Esophagus squamous epithelium (tissue), 5 donors: Measurements from ENCODE around the gene ATP5F1D. TPM values are rescaled to one million over a fixed set of nuclear protein-coding genes. Genes with fewer than 3 reads are reported as not detected.

Experiments
- DNase-seq: peaks from one replicate; lab custom pipeline; 2025; lab: John Stamatoyannopoulos, UW
- H3K27ac ChIP-seq, 4 donors: fragments of 200-600 bp; sonication (generic); one replicate each; pipeline ENCODE4 v1.5.1; 2016 to 2019; ENCODE audit warnings: mild to moderate bottlenecking in 1 of 4
- H3K27me3 ChIP-seq, 4 donors: fragments of 200-600 bp; sonication (generic); 1 replicate in 3 of 4; 2 replicates in 1 of 4; pipeline versions ENCODE4 v1.5.1 to v1.6.0; 2017 to 2021; ENCODE audit warnings: antibody characterized with exemption in 1 of 4
- H3K36me3 ChIP-seq, 3 donors: fragments of 200-600 bp; sonication (generic); one replicate each; pipeline ENCODE4 v1.5.1; 2016 to 2019
- H3K4me1 ChIP-seq, 3 donors: fragments of 200-600 bp; sonication (generic); one replicate each; pipeline ENCODE4 v1.5.1; 2017 to 2019
- H3K4me3 ChIP-seq, 4 donors: fragments of 200-600 bp; sonication (generic); 1 replicate in 3 of 4; 2 replicates in 1 of 4; pipeline ENCODE4 v1.5.1; 2016 to 2019; ENCODE audit warnings: mild to moderate bottlenecking in 2 of 4, moderate library complexity in 1 of 4
- H3K9me3 ChIP-seq, 3 donors: fragments of 200-600 bp; sonication (generic); one replicate each; pipeline ENCODE4 v1.5.1; 2016 to 2019
- POLR2A ChIP-seq, 4 donors: fragments of 450-650 bp; IDR thresholded peaks; one replicate each; pipeline ENCODE4 v1.6.1; 2017; ENCODE audit warnings: antibody characterized with exemption in 4 of 4, mild to moderate bottlenecking in 4 of 4, moderate library complexity in 3 of 4
- WGBS, 2 donors: methylation state at CpG; one replicate each; pipeline ENCODE4 v1.1.5; 2018; 5-methylcytosine and 5-hydroxymethylcytosine counted together
- intact Hi-C: fragments of 100-400 bp; cut with DNase I; formaldehyde crosslinking; loops from one replicate; pipeline ENCODE4 v1.15.0; 2022
- total RNA-seq, 4 donors: library from RNA; depleted of rRNA; stranded (reverse); fragments of >200 nt; gene quantifications; one replicate each; pipeline ENCODE4 v1.1.0, GENCODE V29; 2016
- TF ChIP-seq, protein P1 (sequence below), 6 experiments: fragments of 450-650 bp in 4 of 6; fragments of 200-600 bp in 2 of 6; sonication (generic) in 2 of 6; IDR thresholded peaks; one replicate each; pipeline ENCODE4 v1.5.1; 2016 to 2019; ENCODE audit warnings: antibody characterized with exemption in 6 of 6, mild to moderate bottlenecking in 4 of 6, moderate library complexity in 4 of 6
- donor health status: DM: yes; HTN: yes; CAD: no.

The ATP5F1D gene
- total RNA-seq, 4 donors from 2014 or later = 83.4 to 171 (median 132) TPM

DNA sequence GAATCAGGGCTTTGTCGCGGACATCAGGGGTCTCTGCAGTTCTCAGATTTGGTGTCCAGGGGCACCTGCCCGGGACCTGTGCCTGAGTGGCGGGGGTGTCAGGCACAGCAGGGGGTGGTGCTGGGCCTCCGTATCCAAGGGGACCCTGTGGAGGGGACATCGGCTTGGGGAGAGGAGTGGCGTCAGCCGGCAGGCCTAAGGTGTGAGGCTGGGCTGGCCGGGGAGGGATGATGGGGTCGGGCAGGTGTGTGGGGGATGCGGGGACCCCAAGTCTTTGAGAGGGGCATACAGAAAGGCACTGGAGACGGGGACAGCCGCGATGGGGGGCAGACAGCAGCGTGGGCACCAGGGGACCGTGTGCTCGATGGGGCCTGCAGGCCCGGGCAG is 46.7 kb downstream of the ATP5F1D start:
- no peak for DNase-seq
- no peak overlapping the region for H3K27ac ChIP-seq

DNA sequence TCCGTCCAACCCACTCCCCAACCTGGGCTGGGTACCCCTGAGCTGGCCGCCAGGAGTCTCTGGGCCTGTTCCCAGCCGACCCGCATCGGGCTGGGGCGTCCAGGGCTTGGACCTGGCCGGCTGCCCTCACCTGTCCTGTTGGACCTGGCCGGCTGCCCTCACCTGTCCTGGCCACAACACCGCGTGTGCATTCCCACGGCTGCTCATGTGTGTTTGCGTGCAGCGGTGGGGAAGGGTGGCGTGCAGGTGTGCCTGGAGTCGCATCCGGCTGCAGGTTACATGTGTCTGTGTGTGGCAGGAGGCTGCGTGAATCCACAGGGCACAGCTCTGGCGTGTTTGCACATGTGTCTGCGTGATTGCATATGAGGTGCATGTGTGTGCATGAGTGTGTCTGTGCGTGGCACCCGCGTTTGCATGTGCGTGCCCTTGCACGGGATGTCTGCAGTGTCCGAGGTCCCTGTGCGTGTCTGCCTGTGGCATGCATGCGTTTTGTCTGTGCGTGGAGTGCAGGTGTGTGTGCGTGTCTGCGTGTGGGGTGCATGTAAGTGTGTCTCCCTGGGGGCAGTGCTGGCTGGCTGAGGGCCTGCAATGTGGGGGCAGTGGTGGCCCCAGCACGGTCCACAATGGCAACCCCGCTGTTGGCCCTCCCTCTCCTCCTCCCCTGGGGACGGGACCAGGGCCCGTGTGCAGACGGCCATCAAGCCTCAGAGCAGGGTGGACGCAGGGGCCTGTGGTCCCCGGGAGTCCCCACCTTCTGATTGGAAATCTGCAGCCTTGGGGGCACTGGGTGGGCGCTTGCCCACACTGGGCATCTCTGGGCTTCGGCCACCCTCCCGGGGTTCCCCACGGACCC is 47.5 kb downstream of the ATP5F1D start:
- WGBS, 2 donors = 59 to 60% methylated on average over 2 to 3 of the region's 41 CpGs
- Histone ChIP-seq H3K4me3 (no peak overlapping the region), H3K36me3 (no peaks in the 10 kb centered on the region), H3K9me3 (no peaks in the 10 kb centered on the region), H3K27me3 (peaks cover 15 to 98% (median 25%) of the 10 kb centered on the region in 4 donors), H3K27ac (no peak overlapping the region), H3K4me1 (peaks cover 0 to 43% (median 14%) of the 10 kb centered on the region in 3 donors)
- DNase-seq = no peak
- intact Hi-C loops = loop anchor here (10.0 kb wide), 1 partner anchor 166 kb away; the partner anchor contains the start of gene APC2
- no peak for TF ChIP-seq POLR2A (IDR thresholded peaks at IDR 0.05)
- TF ChIP-seq, protein P1, sequence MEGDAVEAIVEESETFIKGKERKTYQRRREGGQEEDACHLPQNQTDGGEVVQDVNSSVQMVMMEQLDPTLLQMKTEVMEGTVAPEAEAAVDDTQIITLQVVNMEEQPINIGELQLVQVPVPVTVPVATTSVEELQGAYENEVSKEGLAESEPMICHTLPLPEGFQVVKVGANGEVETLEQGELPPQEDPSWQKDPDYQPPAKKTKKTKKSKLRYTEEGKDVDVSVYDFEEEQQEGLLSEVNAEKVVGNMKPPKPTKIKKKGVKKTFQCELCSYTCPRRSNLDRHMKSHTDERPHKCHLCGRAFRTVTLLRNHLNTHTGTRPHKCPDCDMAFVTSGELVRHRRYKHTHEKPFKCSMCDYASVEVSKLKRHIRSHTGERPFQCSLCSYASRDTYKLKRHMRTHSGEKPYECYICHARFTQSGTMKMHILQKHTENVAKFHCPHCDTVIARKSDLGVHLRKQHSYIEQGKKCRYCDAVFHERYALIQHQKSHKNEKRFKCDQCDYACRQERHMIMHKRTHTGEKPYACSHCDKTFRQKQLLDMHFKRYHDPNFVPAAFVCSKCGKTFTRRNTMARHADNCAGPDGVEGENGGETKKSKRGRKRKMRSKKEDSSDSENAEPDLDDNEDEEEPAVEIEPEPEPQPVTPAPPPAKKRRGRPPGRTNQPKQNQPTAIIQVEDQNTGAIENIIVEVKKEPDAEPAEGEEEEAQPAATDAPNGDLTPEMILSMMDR (IDR thresholded peaks at IDR 0.05) = no peak

More for the DNA sequence above, 46.7 kb downstream of the ATP5F1D start:
- H3K4me1 ChIP-seq = peaks cover 7 to 51% (median 22%) of the 10 kb centered on the region in 3 donors
- H3K9me3 ChIP-seq = no peaks in the 10 kb centered on the region
- H3K4me3 ChIP-seq = no peak overlapping the region
- H3K27me3 ChIP-seq = peaks cover 15 to 98% (median 26%) of the 10 kb centered on the region in 4 donors
- 79 to 82% methylated on average over 3 to 11 of the region's 18 CpGs for WGBS, 2 donors
- no peak for TF ChIP-seq POLR2A (IDR thresholded peaks at IDR 0.05)
- TF ChIP-seq, protein P1 (IDR thresholded peaks at IDR 0.05) = no peak
- intact Hi-C loops = loop anchor here (10.0 kb wide), 1 partner anchor 167 kb away; the partner anchor contains the start of gene APC2
- H3K36me3 ChIP-seq = no peaks in the 10 kb centered on the region

DNA sequence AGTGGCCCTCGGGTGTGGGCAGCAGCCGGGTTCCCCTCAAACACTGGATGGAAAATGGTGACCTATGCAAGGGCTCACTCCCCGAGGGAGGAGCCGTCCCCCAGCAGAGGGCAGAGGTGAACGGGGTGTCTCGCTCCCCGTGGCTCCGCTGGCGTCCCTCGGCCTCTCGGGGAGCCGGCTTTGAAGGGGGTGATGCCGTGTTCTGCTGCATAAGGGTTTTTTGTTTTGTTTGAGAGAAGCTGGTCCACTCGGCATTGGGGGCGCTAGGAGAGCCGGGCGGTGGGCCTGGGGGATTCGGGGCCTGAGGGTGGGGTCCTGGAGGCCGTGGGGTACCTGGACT is 48.1 kb downstream of the ATP5F1D start:
- peaks cover 0 to 37% (median 12%) of the 10 kb centered on the region in 3 donors for H3K4me1 ChIP-seq
- peaks cover 15 to 98% (median 25%) of the 10 kb centered on the region in 4 donors for H3K27me3 ChIP-seq
- no peak for DNase-seq
- no peaks in the 10 kb centered on the region for H3K36me3 ChIP-seq
- WGBS, 2 donors = no CpG with 5 or more reads among the region's 19 CpGs
- TF ChIP-seq, protein P1 (IDR thresholded peaks at IDR 0.05) = no peak
- no peak for TF ChIP-seq POLR2A (IDR thresholded peaks at IDR 0.05)
- no peak overlapping the region for H3K27ac ChIP-seq
- H3K9me3 ChIP-seq = no peaks in the 10 kb centered on the region
- no peak overlapping the region for H3K4me3 ChIP-seq
- intact Hi-C loops = loop anchor here (10.0 kb wide), 1 partner anchor 165 kb away; the partner anchor contains the start of gene APC2

DNA sequence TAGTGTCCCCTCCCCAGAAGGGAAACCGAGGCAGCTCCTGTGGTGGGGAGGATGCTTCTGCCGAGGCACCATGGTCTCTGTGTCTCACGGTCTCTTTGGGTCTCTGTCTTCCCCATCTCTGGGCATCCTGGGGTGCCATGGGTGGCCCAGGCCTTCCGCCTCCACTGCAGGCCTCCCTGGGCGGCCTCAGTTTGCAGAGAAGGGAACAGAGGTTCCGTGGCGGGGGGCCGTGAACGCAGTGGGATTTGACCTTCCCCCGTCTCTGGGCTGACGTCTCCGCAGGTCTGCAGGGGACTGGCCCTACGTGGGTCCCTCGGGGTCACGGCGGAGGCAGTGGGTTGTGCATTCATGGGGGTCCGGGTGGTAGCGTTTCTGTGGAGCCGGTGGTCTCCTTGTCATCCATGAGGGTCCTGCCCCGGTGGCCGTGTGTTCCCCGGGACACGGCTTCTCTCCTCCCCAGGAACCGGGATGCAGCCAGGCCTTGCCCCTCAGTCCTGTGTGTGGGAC is 48.7 kb downstream of the ATP5F1D start:
- WGBS, 2 donors = 20 to 80% methylated on average over 1 to 2 of the region's 24 CpGs
- no peaks in the 10 kb centered on the region for H3K9me3 ChIP-seq
- no peak overlapping the region for H3K27ac ChIP-seq
- no peaks in the 10 kb centered on the region for H3K36me3 ChIP-seq
- intact Hi-C loops = no loop called here
- no peak for TF ChIP-seq POLR2A (IDR thresholded peaks at IDR 0.05)
- H3K4me1 ChIP-seq = peaks cover 3 to 34% (median 11%) of the 10 kb centered on the region in 3 donors
- peaks cover 15 to 98% (median 28%) of the 10 kb centered on the region in 4 donors for H3K27me3 ChIP-seq
- no peak overlapping the region for H3K4me3 ChIP-seq
- no peak for DNase-seq

DNA sequence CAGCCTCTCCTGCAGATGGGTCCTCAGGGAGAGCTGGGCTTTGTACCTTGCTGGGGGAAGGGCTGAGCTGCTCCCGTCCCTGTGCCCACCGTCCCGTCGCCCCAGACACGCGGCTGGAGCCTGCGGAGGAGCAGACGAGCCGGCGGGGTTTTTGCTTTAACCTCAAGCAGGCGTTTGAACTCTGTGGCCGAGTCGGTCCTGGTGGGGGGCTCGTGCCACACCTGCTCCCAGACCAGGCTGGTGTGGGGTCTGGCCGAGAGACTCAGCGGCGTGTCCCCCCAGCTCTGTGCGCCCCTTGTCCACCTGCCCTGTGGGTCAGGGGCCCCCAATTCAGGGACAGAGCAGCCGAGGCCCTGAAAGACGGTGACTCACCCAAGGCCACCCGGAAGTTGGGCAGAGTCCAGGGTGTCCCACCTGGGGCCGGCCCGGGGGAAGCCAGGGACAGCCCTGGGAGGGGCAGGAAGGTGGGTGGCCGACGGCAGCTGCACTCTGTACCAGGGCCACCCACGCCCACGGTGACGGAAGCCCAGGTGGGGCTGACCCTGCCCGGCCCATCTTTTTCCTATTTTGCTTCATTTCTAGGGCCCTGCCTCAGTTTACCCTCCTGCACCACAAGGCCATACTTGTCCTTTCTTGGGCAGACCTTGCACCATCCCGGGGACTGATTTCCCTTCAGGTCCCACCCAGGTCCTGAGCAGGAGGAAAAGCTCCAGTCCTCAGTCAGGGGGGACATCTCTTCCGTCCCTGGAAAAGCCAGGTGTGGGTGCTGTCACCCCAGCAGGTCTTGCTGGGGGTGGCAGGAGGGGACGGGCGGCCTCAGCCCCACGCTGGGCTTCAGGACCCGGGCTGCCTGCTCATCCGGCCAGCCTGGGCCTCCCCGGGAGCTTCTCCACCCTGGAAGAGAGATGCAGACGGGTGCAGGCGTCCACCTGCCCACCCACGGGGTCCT is 49.4 kb downstream of the ATP5F1D start:
- Histone ChIP-seq H3K4me3 (no peak overlapping the region), H3K36me3 (no peaks in the 10 kb centered on the region), H3K27me3 (peaks cover 15 to 100% (median 31%) of the 10 kb centered on the region in 4 donors), H3K9me3 (no peaks in the 10 kb centered on the region), H3K4me1 (peaks cover 7 to 37% (median 7%) of the 10 kb centered on the region in 3 donors), H3K27ac (no peak overlapping the region)
- no peak for DNase-seq
- intact Hi-C loops = no loop called here
- no peak for TF ChIP-seq POLR2A (IDR thresholded peaks at IDR 0.05)
- TF ChIP-seq, protein P1 (IDR thresholded peaks at IDR 0.05) = no peak
- WGBS, 2 donors = 51 to 80% methylated on average over 2 to 10 of the region's 40 CpGs
